Heart right ventricle (tissue), 16 donors: ENCODE results near the gene NID2. TPM values are rescaled to one million over a fixed set of nuclear protein-coding genes. Genes with fewer than 3 reads are reported as not detected.

Experiments used
- ATAC-seq, 8 donors: fragments of 200-7000 bp; cut with Tn5 transposase; one replicate each; pipeline ENCODE4 v1.9.1; 2020; ENCODE audit warnings: mild to moderate bottlenecking in 8 of 8, moderate library complexity in 8 of 8, moderate number of reproducible peaks in 1 of 8
- DNase-seq, 2 donors: peaks; one replicate each; pipeline ENCODE4 v3.0.0-alpha.2; 2020
- H3K27ac ChIP-seq, 10 donors: fragments of 200-600 bp; sonication (generic) in 2 of 10; one replicate each; pipeline versions ENCODE4 v1.5.0 to v1.8.0; 2020 to 2022; ENCODE audit warnings: mild to moderate bottlenecking in 3 of 10
- H3K27me3 ChIP-seq, 7 donors: fragments of 200-600 bp; one replicate each; pipeline ENCODE4 v1.8.0; 2021 to 2022; ENCODE audit warnings: mild to moderate bottlenecking in 2 of 7
- H3K36me3 ChIP-seq, 9 donors: fragments of 200-600 bp; sonication (generic) in 1 of 9; one replicate each; pipeline versions ENCODE4 v1.5.0 to v1.8.0; 2020 to 2022; ENCODE audit warnings: mild to moderate bottlenecking in 2 of 9
- H3K4me1 ChIP-seq, 9 donors: fragments of 200-600 bp; sonication (generic) in 1 of 9; one replicate each; pipeline versions ENCODE4 v1.5.0 to v1.8.0; 2020 to 2022; ENCODE audit warnings: mild to moderate bottlenecking in 4 of 9
- H3K4me3 ChIP-seq, 10 donors: fragments of 200-600 bp; sonication (generic) in 2 of 10; one replicate each; pipeline versions ENCODE4 v1.5.0 to v1.8.0; 2020 to 2022; ENCODE audit warnings: mild to moderate bottlenecking in 7 of 10, moderate library complexity in 2 of 10
- H3K9me3 ChIP-seq, 11 donors: fragments of 200-600 bp in 10 of 11; sonication (generic) in 2 of 11; one replicate each; pipeline versions ENCODE4 v1.5.0 to v1.8.0; 2013 to 2022; ENCODE audit warnings: mild to moderate bottlenecking in 2 of 11, control low read depth in 1 of 11, moderate library complexity in 1 of 11
- CTCF ChIP-seq, 9 donors: fragments of 200-600 bp; sonication (generic) in 2 of 9; IDR thresholded peaks; one replicate each; pipeline versions ENCODE4 v1.5.0 to v1.8.0; 2021 to 2022; ENCODE audit warnings: antibody characterized with exemption in 9 of 9, mild to moderate bottlenecking in 5 of 9, moderate library complexity in 1 of 9
- WGBS, 2 donors: extraction: QIAGEN DNeasy Blood & Tissue Kit; methylation state at CpG; one replicate each; pipeline ENCODE4 v1.1.7; 2013; ENCODE audit warnings: inconsistent platforms in 1 of 2; 5-methylcytosine and 5-hydroxymethylcytosine counted together
- intact Hi-C, 10 donors: fragments of 100-400 bp; cut with DNase I; formaldehyde crosslinking; loops; one replicate each; pipeline versions ENCODE4 v1.11.1 to v1.14.2; 2022
- polyA plus RNA-seq, 2 donors: library from polyadenylated mRNA; stranded (reverse); fragments of 200-250 nt; gene quantifications; one replicate each; pipeline ENCODE4 v1.2.3, GENCODE V29; 2013
- total RNA-seq, 10 donors: library from RNA; stranded (reverse); fragmentation: NEBNext Ultra II Directional in 3 of 10; extraction: Animal tissue kit (Norgen Biotek cat#: 25700) in 3 of 10; gene quantifications; one replicate each; pipeline versions ENCODE4 v1.2.1 to v1.2.4, GENCODE V29; 2021 to 2023
- donor health status: Arrhythmogenic right ventricular cardiomyopathy.
- donor health status: ischemic (EF 13 %, LVEDD 7.1; RV severe dilation, severe dysfunction).
- donor health status: healthy with polysubstance abuse.
- donor health status: DM: no; HTN: yes; CAD: no.
- donor health status: DM: no; HTN: no; CAD: no.
- donor health status: ischemic (EF 25% LVEDD 6.9; RV normal size, moderate dysfunction).
- donor health status: ischemic (EF 25% LVEDD 5.7; RV mildly dilated, moderate dysfunction).
- donor health status: healthy.
- donor health status: DM: yes; HTN: yes; CAD: no.
- donor health status: Ischemic cardiomyopathy.
- donor health status: ischemic (EF 35%, LVEDD 5.7; RV mildly dilated, moderate dysfunction).
- donor health status: nonischemic (EF 11% LVEDD 7.7; RV severe dilation, severe dysfunction).
- donor health status: DM: yes; HTN: yes; CAD: no.
- donor health status: PGD.
- donor health status: ischemic (EF 29% LVEDD 5.4; RV normal size, mild dysfunction).
- donor health status: nonischemic (EF 23%, LVEDD 6.1; RV moderate dilation, normal function).

NID2 gene
- total and polyA plus RNA-seq, 12 donors, result 15.1 to 66.0 (median 36.5) TPM

GRCh38 chr14:52072266-52072780 is 3.5 kb upstream of the NID2 start:
- no peak for TF ChIP-seq CTCF (IDR thresholded peaks at IDR 0.05)
- DNase-seq (no peak), ATAC-seq (no peak)
- no peaks in the 10 kb centered on the region for H3K36me3 ChIP-seq
- no peak overlapping the region for H3K4me3 ChIP-seq
- H3K27me3 ChIP-seq, result peaks cover 0 to 44% (median 0%) of the 10 kb centered on the region in 7 donors
- intact Hi-C loops, result loop anchor here in 3 of 10 donors (5.0 kb wide), 3 partner anchors 55 to 75 kb away; no protein-coding TSS in a partner anchor
- no peaks in the 10 kb centered on the region for H3K9me3 ChIP-seq
- 90 to 95% methylated on average over 2 of the region's 2 CpGs for WGBS, 2 donors
- peak overlapping the region in 1 of 10 donors; percentile 21 for H3K27ac ChIP-seq
- H3K4me1 ChIP-seq, result peaks cover 0 to 55% (median 37%) of the 10 kb centered on the region in 9 donors

GRCh38 chr14:52071675-52072074 is 2.8 kb upstream of the NID2 start:
- peak in 7 of 9 donors; percentile 13 to 60 (median 33) for TF ChIP-seq CTCF (IDR thresholded peaks at IDR 0.05)
- H3K27me3 ChIP-seq, result peaks cover 0 to 50% (median 0%) of the 10 kb centered on the region in 7 donors
- no peaks in the 10 kb centered on the region for H3K9me3 ChIP-seq
- peaks cover 0 to 55% (median 37%) of the 10 kb centered on the region in 9 donors for H3K4me1 ChIP-seq
- ATAC-seq, result no peak
- H3K36me3 ChIP-seq, result peaks cover 0 to 2% (median 0%) of the 10 kb centered on the region in 9 donors
- WGBS, 2 donors, result 26 to 31% methylated on average over 3 of the region's 3 CpGs
- intact Hi-C loops, result loop anchor here in 3 of 10 donors (5.0 kb wide), 3 partner anchors 56 to 74 kb away; no protein-coding TSS in a partner anchor
- H3K4me3 ChIP-seq, result no peak overlapping the region
- no peak overlapping the region for H3K27ac ChIP-seq
- DNase-seq, result no peak

GRCh38 chr14:52070051-52070431 is 1.2 kb upstream of the NID2 start:
- Histone ChIP-seq H3K36me3 (peaks cover 0 to 11% (median 0%) of the 10 kb centered on the region in 9 donors), H3K27ac (peak overlapping the region; percentile 67 to 92 (median 90)), H3K4me1 (peaks cover 0 to 52% (median 37%) of the 10 kb centered on the region in 9 donors), H3K9me3 (no peaks in the 10 kb centered on the region), H3K4me3 (peak overlapping the region in 9 of 10 donors; percentile 72 to 96 (median 77)), H3K27me3 (peaks cover 0 to 54% (median 0%) of the 10 kb centered on the region in 7 donors)
- 54 to 57% methylated on average over 3 of the region's 3 CpGs for WGBS, 2 donors
- no peak for ATAC-seq
- no peak for TF ChIP-seq CTCF (IDR thresholded peaks at IDR 0.05)
- intact Hi-C loops, result loop anchor here in 3 of 10 donors (5.0 kb wide), 3 partner anchors 57 to 73 kb away; no protein-coding TSS in a partner anchor
- no peak for DNase-seq

GRCh38 chr14:52069307-52070050 is 620 bp upstream of the NID2 start:
- intact Hi-C loops, result loop anchor here (2.0 to 10.0 kb wide), 10 partner anchors 47 to 75 kb away; no protein-coding TSS in a partner anchor
- Histone ChIP-seq H3K27me3 (peaks cover 0 to 54% (median 0%) of the 10 kb centered on the region in 7 donors), H3K27ac (peak overlapping the region; percentile 67 to 92 (median 90)), H3K36me3 (peaks cover 0 to 11% (median 0%) of the 10 kb centered on the region in 9 donors), H3K9me3 (no peaks in the 10 kb centered on the region), H3K4me3 (peak overlapping the region; percentile 51 to 96 (median 76)), H3K4me1 (peaks cover 0 to 56% (median 43%) of the 10 kb centered on the region in 9 donors)
- 1 to 2% methylated on average over 54 of the region's 54 CpGs for WGBS, 2 donors
- DNase-seq (peak in 1 of 2 donors; percentile 47), ATAC-seq (peak; percentile 44 to 68 (median 60))
- peak in 2 of 9 donors; percentile 3 to 14 for TF ChIP-seq CTCF (IDR thresholded peaks at IDR 0.05)
